ENCODE measurements around the gene HBZ. TPM values are rescaled to one million over a fixed set of nuclear protein-coding genes. Genes with fewer than 3 reads are reported as not detected.

HBZ gene
- total and polyA plus RNA-seq, 2 of the 8 experiments (the other 6 are each of a cell fraction or from before 2014, with no cell fraction given) = 0.12 TPM; not detected in 1

GRCh38 chr16:168424-168823 lies 16.0 kb downstream of the HBZ start:
- H3K27ac ChIP-seq (ENCODE audit: low read depth, low read length) = no peak overlapping the region
- no peak overlapping the region for H2AFZ ChIP-seq (ENCODE audit: low read length)
- 0 out of 2 replicates have a peak overlapping the region, but pooled peaks have one; percentile 52 for H2BK20ac ChIP-seq (ENCODE audit: low read length)
- 77% methylated on average over 6 of the region's 6 CpGs; no CpG with 5 or more reads in 1 of the 2 experiments for WGBS, 2 experiments (ENCODE audit: extremely low coverage in 1 of 2, insufficient coverage in 1 of 2, insufficient read length in 1 of 2, insufficient replicate concordance in 2 of 2, low coverage in 1 of 2, low lambda C conversion rate in 2 of 2, missing lambda C conversion rate in 1 of 2)
- H3K23ac ChIP-seq (ENCODE audit: insufficient read length) = no peak overlapping the region
- no peak overlapping the region for H3K9ac ChIP-seq (replicated peaks in 1 of 4; ENCODE audit: extremely low read depth in 1 of 4, low read depth in 3 of 4, low read length in 3 of 4)
- no peak overlapping the region for H2BK120ac ChIP-seq (replicated peaks; ENCODE audit: low read depth, low read length)
- H4K91ac ChIP-seq (replicated peaks; ENCODE audit: insufficient read length, low read length) = no peak overlapping the region
- peaks cover 50 to 78% (median 71%) of the 10 kb centered on the region in 4 experiments for H3K27me3 ChIP-seq (replicated peaks in 1 of 4; ENCODE audit: control insufficient read depth in 3 of 4, extremely low read depth in 1 of 4, insufficient read depth in 3 of 4, low read length in 3 of 4)
- TF ChIP-seq JUND (IDR thresholded peaks at IDR 0.05; ENCODE audit: low read length) = no peak
- TF ChIP-seq BRCA1 (IDR thresholded peaks at IDR 0.05; ENCODE audit: low read depth, low read length) = no peak
- TF ChIP-seq TAF7 (optimal IDR thresholded peaks at IDR 0.05; ENCODE audit: borderline replicate concordance, low read depth, low read length) = no peak
- no peak for TF ChIP-seq CBX8 (IDR thresholded peaks at IDR 0.05; ENCODE audit: borderline replicate concordance, low read depth, low read length)
- no peak for TF ChIP-seq KDM5A (IDR thresholded peaks at IDR 0.05; ENCODE audit: low read length)
- no peak for TF ChIP-seq SIN3A (conservative IDR thresholded peaks at IDR 0.05 in 1 of 2, IDR thresholded peaks at IDR 0.05 in 1 of 2; ENCODE audit: low read depth in 1 of 2, low read length in 2 of 2)
- TF ChIP-seq SRF (IDR thresholded peaks at IDR 0.05; ENCODE audit: low read depth, low read length) = no peak
- TF ChIP-seq EZH2 (IDR thresholded peaks at IDR 0.05; ENCODE audit: low read depth, low read length, severe bottlenecking) = no peak
- no peak for TF ChIP-seq KDM4A (IDR thresholded peaks at IDR 0.05; ENCODE audit: low read depth, low read length, severe bottlenecking)
- no peak for TF ChIP-seq FOSL1 (IDR thresholded peaks at IDR 0.05; ENCODE audit: insufficient read depth, low read depth, low read length)
- TF ChIP-seq RFX5 (IDR thresholded peaks at IDR 0.05; ENCODE audit: borderline replicate concordance, low read depth, low read length) = no peak
- TF ChIP-seq BCL11A (IDR thresholded peaks at IDR 0.05; ENCODE audit: low read depth in 2 of 2, low read length in 2 of 2) = no peak
- no peak overlapping the region for H2BK12ac ChIP-seq (ENCODE audit: low read depth, low read length)
- H3K4me1 ChIP-seq (replicated peaks in 1 of 4; ENCODE audit: control insufficient read depth in 3 of 4, insufficient read depth in 4 of 4, low read length in 3 of 4) = peaks cover 0 to 20% (median 16%) of the 10 kb centered on the region in 4 experiments; a peak in 6 of 7 replicates
- CTCF ChIA-PET (ENCODE audit: partially characterized antibody) = interaction anchor here (0.6 to 5.6 kb wide), 8 partner anchors 10 to 1977 kb away, joined by 3 to 24 read pairs (median 4); no protein-coding TSS in a partner anchor
- no peak overlapping the region; the same call in 1 of the 2 replicates for H2AK5ac ChIP-seq (ENCODE audit: low read depth, low read length)
- no peak overlapping the region for H2BK15ac ChIP-seq (ENCODE audit: low read length)
- H3K9me3 ChIP-seq (ENCODE audit: insufficient read depth in 2 of 2, low read depth in 1 of 2, low read length in 1 of 2) = no peaks in the 10 kb centered on the region
- no peak overlapping the region for H4K8ac ChIP-seq (ENCODE audit: extremely low read depth, insufficient read depth, low read length)
- H3K79me2 ChIP-seq (ENCODE audit: control insufficient read depth in 1 of 2, insufficient read depth in 2 of 2, low read length in 2 of 2) = no peaks in the 10 kb centered on the region
- H3K36me3 ChIP-seq (ENCODE audit: control insufficient read depth in 2 of 4, insufficient read depth in 4 of 4, low read length in 3 of 4) = peaks cover 0 to 9% (median 0%) of the 10 kb centered on the region in 4 experiments; a peak in 2 of 8 replicates
- no peaks in the 10 kb centered on the region for H3K79me1 ChIP-seq (ENCODE audit: low read depth, low read length)
- no peak overlapping the region for H3K14ac ChIP-seq (ENCODE audit: insufficient read length)
- no peak for FAIRE-seq
- no peak overlapping the region for H4K5ac ChIP-seq (ENCODE audit: insufficient read length, low read depth, low read length)
- H3K56ac ChIP-seq (replicated peaks; ENCODE audit: insufficient read length, low read depth, low read length) = no peak overlapping the region
- H3K18ac ChIP-seq (ENCODE audit: extremely low read depth, low read length) = no peak overlapping the region
- H3K4me3 ChIP-seq (ENCODE audit: extremely low read depth in 1 of 4, insufficient read depth in 2 of 4, low read depth in 3 of 4, low read length in 4 of 4) = no peak overlapping the region
- H4K20me1 ChIP-seq (replicated peaks in 1 of 2; ENCODE audit: control insufficient read depth in 1 of 2, insufficient read depth in 2 of 2, low read length in 2 of 2) = peaks cover 2 to 8% of the 10 kb centered on the region in 2 experiments
- no peak overlapping the region for H3K4me2 ChIP-seq (ENCODE audit: insufficient read depth in 1 of 2, low read depth in 2 of 2, low read length in 2 of 2)
- POLR2A ChIA-PET (ENCODE audit: partially characterized antibody) = interaction anchor here (1.3 to 5.0 kb wide), 3 partner anchors 9 to 93 kb away, joined by 3 to 29 read pairs (median 16); partner anchors contain the start of gene HBQ1
- DNase-seq (ENCODE audit: low read depth in 1 of 2, low spot score in 2 of 2) = no peak
- H2BK5ac ChIP-seq (ENCODE audit: low read depth, low read length) = no peak overlapping the region
- H3K4ac ChIP-seq (replicated peaks; ENCODE audit: insufficient read length, low read depth, low read length) = no peak overlapping the region
- H3K23me2 ChIP-seq (ENCODE audit: low read depth, low read length) = peaks cover 10% of the 10 kb centered on the region; the same call in 1 of the 2 replicates
